Measurements from ENCODE around the gene GNB1. TPM values are rescaled to one million over a fixed set of nuclear protein-coding genes. Genes with fewer than 3 reads are reported as not detected.

The GNB1 gene
- total RNA-seq, 1 donor from 2014 or later: 327 TPM

- TF ChIP-seq CTCF (IDR thresholded peaks at IDR 0.05; ENCODE audit: unreplicated experiment): no peak
- H3K9me3 Mint-ChIP-seq (ENCODE audit: low read depth): no peaks in the 10 kb centered on the region
- H3K27me3 Mint-ChIP-seq: no peaks in the 10 kb centered on the region
- peaks cover 11% of the 10 kb centered on the region for H3K36me3 Mint-ChIP-seq (ENCODE audit: insufficient read depth)
- H3K4me3 Mint-ChIP-seq (ENCODE audit: low read depth): no peak overlapping the region
- H3K27ac Mint-ChIP-seq: no peak overlapping the region
- no peak for DNase-seq (ENCODE audit: low spot score, unreplicated experiment)
- no peaks in the 10 kb centered on the region for H3K4me1 Mint-ChIP-seq (ENCODE audit: low read depth)
Observed at GRCh38 chr1:1757422-1758058, 133.3 kb downstream of the GNB1 start.

- Mint-ChIP-seq H3K27me3 (no peaks in the 10 kb centered on the region), H3K4me3 (ENCODE audit: low read depth) (no peak overlapping the region), H3K4me1 (ENCODE audit: low read depth) (no peaks in the 10 kb centered on the region), H3K27ac (no peak overlapping the region), H3K9me3 (ENCODE audit: low read depth) (no peaks in the 10 kb centered on the region), H3K36me3 (ENCODE audit: insufficient read depth) (peaks cover 13% of the 10 kb centered on the region)
- DNase-seq (ENCODE audit: low spot score, unreplicated experiment): no peak
- no peak for TF ChIP-seq CTCF (IDR thresholded peaks at IDR 0.05; ENCODE audit: unreplicated experiment)
Observed at GRCh38 chr1:1756661-1757421, 134.0 kb downstream of the GNB1 start.

- TF ChIP-seq CTCF (IDR thresholded peaks at IDR 0.05; ENCODE audit: unreplicated experiment): no peak
- Mint-ChIP-seq H3K27me3 (no peaks in the 10 kb centered on the region), H3K4me1 (ENCODE audit: low read depth) (no peaks in the 10 kb centered on the region), H3K4me3 (ENCODE audit: low read depth) (no peak overlapping the region), H3K36me3 (ENCODE audit: insufficient read depth) (peaks cover 6% of the 10 kb centered on the region), H3K9me3 (ENCODE audit: low read depth) (no peaks in the 10 kb centered on the region), H3K27ac (no peak overlapping the region)
- DNase-seq (ENCODE audit: low spot score, unreplicated experiment): no peak
Observed at GRCh38 chr1:1755852-1756251, 135.0 kb downstream of the GNB1 start.

GRCh38 chr1:1755426-1755825 is 135.5 kb downstream of the GNB1 start:
- H3K4me3 Mint-ChIP-seq (ENCODE audit: low read depth): no peak overlapping the region
- no peaks in the 10 kb centered on the region for H3K9me3 Mint-ChIP-seq (ENCODE audit: low read depth)
- H3K36me3 Mint-ChIP-seq (ENCODE audit: insufficient read depth): peaks cover 6% of the 10 kb centered on the region
- no peak overlapping the region for H3K27ac Mint-ChIP-seq
- H3K4me1 Mint-ChIP-seq (ENCODE audit: low read depth): no peaks in the 10 kb centered on the region
- no peak for TF ChIP-seq CTCF (IDR thresholded peaks at IDR 0.05; ENCODE audit: unreplicated experiment)
- no peak for DNase-seq (ENCODE audit: low spot score, unreplicated experiment)
- no peaks in the 10 kb centered on the region for H3K27me3 Mint-ChIP-seq

GRCh38 chr1:1754051-1754815 is 136.7 kb downstream of the GNB1 start:
- DNase-seq (ENCODE audit: low spot score, unreplicated experiment): no peak
- Mint-ChIP-seq H3K9me3 (ENCODE audit: low read depth) (no peaks in the 10 kb centered on the region), H3K27ac (no peak overlapping the region), H3K4me1 (ENCODE audit: low read depth) (no peaks in the 10 kb centered on the region), H3K4me3 (ENCODE audit: low read depth) (no peak overlapping the region), H3K27me3 (no peaks in the 10 kb centered on the region), H3K36me3 (ENCODE audit: insufficient read depth) (peaks cover 5% of the 10 kb centered on the region)
- no peak for TF ChIP-seq CTCF (IDR thresholded peaks at IDR 0.05; ENCODE audit: unreplicated experiment)

All from progenitor cell of endocrine pancreas (in vitro differentiated cells).